ENCODE data around the gene CLSTN3. TPM values are rescaled to one million over a fixed set of nuclear protein-coding genes. Genes with fewer than 3 reads are reported as not detected.

The CLSTN3 gene
- total and polyA plus RNA-seq, 2 donors (not counting 1 experiment from before 2014, with no cell fraction given), result 31.7 to 36.5 TPM

DNA sequence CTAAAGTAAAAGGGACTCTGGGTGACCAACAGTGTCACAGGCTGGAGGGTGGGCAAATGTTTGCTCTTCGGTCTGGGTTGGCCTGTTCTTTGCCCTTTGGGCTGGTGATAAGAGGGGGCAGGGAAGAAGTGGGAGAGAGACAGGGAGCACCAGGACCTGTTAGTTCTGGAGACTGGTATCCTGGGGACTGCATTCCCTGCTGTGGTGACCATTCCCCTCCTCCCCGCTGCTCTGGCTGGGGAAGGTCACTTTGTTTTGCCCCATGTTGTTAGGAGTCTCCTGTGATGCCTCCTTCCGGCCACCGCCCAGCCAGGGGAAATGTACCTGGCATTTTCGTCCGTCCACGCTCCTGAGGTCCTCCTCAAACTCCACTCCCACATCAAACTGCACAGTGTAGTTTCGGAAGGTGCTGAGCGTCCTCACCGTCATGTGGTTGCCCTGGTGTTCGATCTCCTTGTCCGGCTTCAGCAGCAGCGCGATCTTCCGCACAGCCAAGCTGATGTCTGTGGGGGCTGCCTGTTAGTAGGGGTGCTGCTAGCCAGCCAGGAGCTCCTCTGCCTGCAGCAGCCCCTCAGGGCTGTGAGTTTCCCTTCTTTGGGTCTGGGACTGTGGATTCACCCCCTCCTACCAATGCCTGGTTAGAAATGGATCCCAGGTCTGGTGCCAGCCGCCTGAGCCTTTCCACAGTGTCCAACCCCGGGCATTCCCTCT lies 2.1 kb upstream of the CLSTN3 start:
- 96% methylated on average over 15 of the region's 17 CpGs for WGBS (ENCODE audit: insufficient coverage)
- no peaks in the 10 kb centered on the region for H3K27me3 Mint-ChIP-seq
- Histone ChIP-seq H3K27ac (ENCODE audit: low read length in 2 of 2) (no peak overlapping the region), H3K9ac (ENCODE audit: low read length) (no peak overlapping the region), H3K27me3 (replicated peaks in 1 of 4; ENCODE audit: control extremely low read depth in 1 of 4, control insufficient read depth in 3 of 4, insufficient read depth in 4 of 4, low read length in 3 of 4) (no peaks in the 10 kb centered on the region), H3K36me3 (replicated peaks in 1 of 2; ENCODE audit: control extremely low read depth in 1 of 2, control insufficient read depth in 1 of 2, extremely low read depth in 1 of 2, insufficient read depth in 2 of 2, low read length in 1 of 2) (no peaks in the 10 kb centered on the region), H4K20me1 (ENCODE audit: control insufficient read depth, insufficient read depth, low read length, poor library complexity, severe bottlenecking) (no peaks in the 10 kb centered on the region), H2AFZ (ENCODE audit: insufficient read depth, low read depth, low read length, poor library complexity, severe bottlenecking) (no peak overlapping the region), H3K4me2 (replicated peaks; ENCODE audit: low read depth, low read length, poor library complexity, severe bottlenecking) (no peak overlapping the region), H3K4me3 (ENCODE audit: control extremely low read depth in 1 of 5, extremely low read depth in 1 of 5, insufficient read depth in 1 of 5, low read depth in 2 of 5, low read length in 4 of 5) (no peak overlapping the region), H3K79me2 (ENCODE audit: control insufficient read depth, insufficient read depth, low read length) (no peaks in the 10 kb centered on the region), H3K9me3 (ENCODE audit: control extremely low read depth in 1 of 3, control insufficient read depth in 2 of 3, insufficient read depth in 1 of 3, low read length in 2 of 3) (no peaks in the 10 kb centered on the region), H3K4me1 (ENCODE audit: control insufficient read depth in 2 of 2, insufficient read depth in 2 of 2, low read length in 2 of 2) (peaks cover 16 to 26% of the 10 kb centered on the region in 2 donors)
- ChIA-PET CTCF (interaction anchor here (1.1 to 1.9 kb wide), 2 partner anchors 12 to 19 kb away, joined by 4 to 5 read pairs; partner anchors contain the start of gene C1RL), POLR2A (no interaction called here)
- DNase-seq, result no peak
- no peaks in the 10 kb centered on the region for H3K9me3 Mint-ChIP-seq (ENCODE audit: insufficient read depth)
- peak overlapping the region; percentile 20 for H3K27ac Mint-ChIP-seq
- TF ChIP-seq, protein P1, sequence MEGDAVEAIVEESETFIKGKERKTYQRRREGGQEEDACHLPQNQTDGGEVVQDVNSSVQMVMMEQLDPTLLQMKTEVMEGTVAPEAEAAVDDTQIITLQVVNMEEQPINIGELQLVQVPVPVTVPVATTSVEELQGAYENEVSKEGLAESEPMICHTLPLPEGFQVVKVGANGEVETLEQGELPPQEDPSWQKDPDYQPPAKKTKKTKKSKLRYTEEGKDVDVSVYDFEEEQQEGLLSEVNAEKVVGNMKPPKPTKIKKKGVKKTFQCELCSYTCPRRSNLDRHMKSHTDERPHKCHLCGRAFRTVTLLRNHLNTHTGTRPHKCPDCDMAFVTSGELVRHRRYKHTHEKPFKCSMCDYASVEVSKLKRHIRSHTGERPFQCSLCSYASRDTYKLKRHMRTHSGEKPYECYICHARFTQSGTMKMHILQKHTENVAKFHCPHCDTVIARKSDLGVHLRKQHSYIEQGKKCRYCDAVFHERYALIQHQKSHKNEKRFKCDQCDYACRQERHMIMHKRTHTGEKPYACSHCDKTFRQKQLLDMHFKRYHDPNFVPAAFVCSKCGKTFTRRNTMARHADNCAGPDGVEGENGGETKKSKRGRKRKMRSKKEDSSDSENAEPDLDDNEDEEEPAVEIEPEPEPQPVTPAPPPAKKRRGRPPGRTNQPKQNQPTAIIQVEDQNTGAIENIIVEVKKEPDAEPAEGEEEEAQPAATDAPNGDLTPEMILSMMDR (IDR thresholded peaks at IDR 0.05), result no peak
- TF ChIP-seq EZH2 (IDR thresholded peaks at IDR 0.05; ENCODE audit: borderline replicate concordance, insufficient read depth, low read depth, low read length, poor library complexity, severe bottlenecking), result no peak
- intact Hi-C loops (cut with micrococcal nuclease), result no loop called here
- H3K4me1 Mint-ChIP-seq, result peaks cover 30% of the 10 kb centered on the region
- ATAC-seq (ENCODE audit: low read depth), result no peak
- peak overlapping the region; percentile 98 for H3K4me3 Mint-ChIP-seq

DNA sequence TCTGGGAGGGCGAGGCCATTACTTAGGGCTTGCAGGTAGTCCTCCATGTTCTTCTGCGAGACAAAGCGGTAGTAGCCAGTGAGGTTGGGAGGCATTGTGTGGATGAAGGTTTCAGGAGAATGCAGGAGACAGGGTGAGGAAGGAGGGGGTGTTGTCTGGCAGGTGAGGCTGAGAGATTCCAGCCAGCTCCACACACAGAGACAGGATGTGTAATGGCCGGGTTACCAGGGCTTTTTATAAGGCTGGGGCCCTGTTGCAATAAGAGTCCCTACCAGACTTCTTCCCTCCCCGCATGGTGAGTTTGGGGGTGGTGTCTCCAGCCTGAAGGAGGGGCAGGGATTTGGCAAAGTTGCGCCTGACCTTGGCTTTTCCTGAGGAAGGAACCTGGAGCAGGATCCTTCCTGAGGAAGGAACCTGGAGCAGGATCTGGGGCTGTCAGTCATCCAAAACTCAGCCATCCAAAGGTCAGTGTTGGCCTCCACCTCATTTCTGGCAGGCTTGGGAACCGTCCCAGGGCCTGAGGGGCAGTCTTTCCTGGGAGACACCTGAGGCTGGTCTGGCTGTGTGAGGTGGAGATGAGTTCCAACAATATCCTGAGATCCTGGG lies 1.4 kb upstream of the CLSTN3 start, which contains the start of gene RBP5:
RBP5 (minus strand) TSS at position 209 of the 606 bp plus-strand sequence; CDS start at position 95, 114 bp downstream.
- POLR2A ChIA-PET, result no interaction called here
- Mint-ChIP-seq H3K4me1 (peaks cover 30% of the 10 kb centered on the region), H3K27me3 (no peaks in the 10 kb centered on the region), H3K27ac (peak within 1 kb of the TSS; percentile 87), H3K4me3 (peak within 1 kb of the TSS; percentile 98), H3K9me3 (ENCODE audit: insufficient read depth) (no peaks in the 10 kb centered on the region)
- Histone ChIP-seq H3K9ac (ENCODE audit: low read length) (peak within 1 kb of the TSS; percentile 92), H3K4me3 (ENCODE audit: control extremely low read depth in 1 of 5, extremely low read depth in 1 of 5, insufficient read depth in 1 of 5, low read depth in 2 of 5, low read length in 4 of 5) (peak within 1 kb of the TSS in 4 of 5 experiments; percentile 74 to 92 (median 77)), H2AFZ (ENCODE audit: insufficient read depth, low read depth, low read length, poor library complexity, severe bottlenecking) (peak within 1 kb of the TSS; percentile 88), H3K27ac (ENCODE audit: low read length in 2 of 2) (peak within 1 kb of the TSS; percentile 10 to 54), H4K20me1 (ENCODE audit: control insufficient read depth, insufficient read depth, low read length, poor library complexity, severe bottlenecking) (no peaks in the 10 kb centered on the region), H3K4me2 (replicated peaks; ENCODE audit: low read depth, low read length, poor library complexity, severe bottlenecking) (peak within 1 kb of the TSS; percentile 99), H3K4me1 (ENCODE audit: control insufficient read depth in 2 of 2, insufficient read depth in 2 of 2, low read length in 2 of 2) (peaks cover 16 to 26% of the 10 kb centered on the region in 2 donors), H3K79me2 (ENCODE audit: control insufficient read depth, insufficient read depth, low read length) (no peaks in the 10 kb centered on the region), H3K27me3 (replicated peaks in 1 of 4; ENCODE audit: control extremely low read depth in 1 of 4, control insufficient read depth in 3 of 4, insufficient read depth in 4 of 4, low read length in 3 of 4) (no peaks in the 10 kb centered on the region), H3K9me3 (ENCODE audit: control extremely low read depth in 1 of 3, control insufficient read depth in 2 of 3, insufficient read depth in 1 of 3, low read length in 2 of 3) (no peaks in the 10 kb centered on the region), H3K36me3 (replicated peaks in 1 of 2; ENCODE audit: control extremely low read depth in 1 of 2, control insufficient read depth in 1 of 2, extremely low read depth in 1 of 2, insufficient read depth in 2 of 2, low read length in 1 of 2) (no peaks in the 10 kb centered on the region)
- TF ChIP-seq, protein P1 (IDR thresholded peaks at IDR 0.05), result no peak
- no peak for TF ChIP-seq EZH2 (IDR thresholded peaks at IDR 0.05; ENCODE audit: borderline replicate concordance, insufficient read depth, low read depth, low read length, poor library complexity, severe bottlenecking)
- WGBS (ENCODE audit: insufficient coverage), result 95% methylated on average over 3 of the region's 7 CpGs
- intact Hi-C loops (cut with micrococcal nuclease), result loop anchor here (1.0 kb wide), 1 partner anchor 61 kb away; the partner anchor contains the start of gene PEX5
- CTCF ChIA-PET, result interaction anchor here (1.1 to 1.9 kb wide), 2 partner anchors 11 to 20 kb away, joined by 4 to 5 read pairs; partner anchors contain the start of gene C1RL
- ATAC-seq (ENCODE audit: low read depth), result no peak
- no peak for DNase-seq
